G401 (cell line): ENCODE data around the gene SUGT1. TPM values are rescaled to one million over a fixed set of nuclear protein-coding genes. Genes with fewer than 3 reads are reported as not detected.

Experiments used
- DNase-seq: peaks from one replicate; pipeline ENCODE4 v3.0.0-alpha.2; 2015; ENCODE audit warnings: low spot score
- in situ Hi-C: cut with HindIII; loops from 2 replicates; pipeline ENCODE4 v1.10.0; 2016; ENCODE audit warnings: low sequenced_read_pairs, mixed read lengths
- total RNA-seq: library from RNA; depleted of rRNA; stranded (reverse); fragments of >200 nt; shearing (Covaris generic); gene quantifications from 2 replicates; pipeline ENCODE4 v1.2.3, GENCODE V29; 2014; rRNA removed

The SUGT1 gene
- total RNA-seq, 1 experiment from 2014 or later = 31.3 TPM

- in situ Hi-C loops = no loop called here
These were observed 72.7 kb downstream of the SUGT1 start for GRCh38 chr13:52725302-52725701.

GRCh38 chr13:52726258-52726657, 73.6 kb downstream of the SUGT1 start:
- in situ Hi-C loops = no loop called here
- DNase-seq = no peak

More at GRCh38 chr13:52725302-52725701, 72.7 kb downstream of the SUGT1 start:
- DNase-seq = no peak

- in situ Hi-C loops = no loop called here
- DNase-seq = no peak
These were observed 81.5 kb downstream of the SUGT1 start for GRCh38 chr13:52734075-52734623.

GRCh38 chr13:52736891-52737290, 84.3 kb downstream of the SUGT1 start:
- in situ Hi-C loops = no loop called here
- no peak for DNase-seq

GRCh38 chr13:52737451-52737850, 84.8 kb downstream of the SUGT1 start:
- DNase-seq = no peak
- in situ Hi-C loops = no loop called here

- no peak for DNase-seq
- in situ Hi-C loops = no loop called here
These were observed 85.3 kb downstream of the SUGT1 start for GRCh38 chr13:52737965-52738364.

- DNase-seq = no peak
- in situ Hi-C loops = no loop called here
These were observed 86.3 kb downstream of the SUGT1 start for GRCh38 chr13:52738719-52739467.

- in situ Hi-C loops = no loop called here
- no peak for DNase-seq
These were observed 86.9 kb downstream of the SUGT1 start, which contains the start of gene CNMD for GRCh38 chr13:52739468-52740071. TSS of gene CNMD (minus strand) at chr13:52739820. CDS start at chr13:52739701, 119 bp downstream.

GRCh38 chr13:52743569-52743968, 90.9 kb downstream of the SUGT1 start:
- DNase-seq = no peak
- in situ Hi-C loops = no loop called here

GRCh38 chr13:52743988-52744387, 91.4 kb downstream of the SUGT1 start:
- DNase-seq = no peak

GRCh38 chr13:52744842-52745375, 92.3 kb downstream of the SUGT1 start:
- in situ Hi-C loops = no loop called here
- no peak for DNase-seq

More at GRCh38 chr13:52743988-52744387, 91.4 kb downstream of the SUGT1 start:
- in situ Hi-C loops = no loop called here

- in situ Hi-C loops = no loop called here
These were observed 93.5 kb downstream of the SUGT1 start for GRCh38 chr13:52746141-52746540.

GRCh38 chr13:52749419-52749818, 96.8 kb downstream of the SUGT1 start:
- in situ Hi-C loops = no loop called here
- no peak for DNase-seq

More at GRCh38 chr13:52746141-52746540, 93.5 kb downstream of the SUGT1 start:
- DNase-seq = no peak

Other genes starting within 250 kb of the SUGT1 start
- 0.55 and 1.3 TPM in 2 replicates for gene THSD1, start 246.7 kb upstream of the SUGT1 start, total RNA-seq
- 12.6 and 21.2 TPM in 2 replicates for gene VPS36, start 202.2 kb upstream of the SUGT1 start, total RNA-seq
- 42.8 and 75.3 TPM in 2 replicates for gene CKAP2, start 197.4 kb upstream of the SUGT1 start, total RNA-seq
- 1.7 and 2.3 TPM in 2 replicates for gene HNRNPA1L2, start 10.4 kb upstream of the SUGT1 start, total RNA-seq
- not detected in 2 replicates for gene CNMD, start 87.0 kb downstream of the SUGT1 start, total RNA-seq
- gene PCDH8, start 195.8 kb downstream of the SUGT1 start, total RNA-seq = not detected in 2 replicates